GM12874 (cell line): ENCODE data around the gene MGAT4C.

Experiments
- TF ChIP-seq, protein P1 (sequence below): IDR thresholded peaks from 2 replicates; pipeline ENCODE4 v1.5.1; 2011; ENCODE audit warnings: low read depth, mild to moderate bottlenecking, control low read depth, low read length, moderate library complexity; ENCODE audit not compliant: insufficient read depth

The MGAT4C gene

DNA sequence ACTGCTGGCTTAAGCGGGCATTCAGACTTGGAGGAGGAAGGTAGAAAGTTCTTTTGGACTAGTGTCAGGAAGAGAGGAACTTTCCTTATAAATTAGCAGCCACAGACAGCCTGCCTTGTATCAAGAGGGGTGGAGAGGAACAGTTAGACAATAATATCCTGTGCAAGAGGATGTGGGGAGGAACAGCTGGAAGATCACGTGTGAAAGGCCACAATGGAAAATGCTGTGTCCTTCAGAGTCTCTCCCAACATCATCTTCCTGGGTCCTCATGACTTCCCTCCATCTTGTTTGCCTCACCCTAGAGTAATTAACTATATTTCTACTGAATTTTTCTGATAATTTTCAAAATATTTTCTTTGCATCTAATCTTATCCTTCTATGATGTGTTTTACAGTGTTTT is 117.4 kb downstream of the MGAT4C start:
- TF ChIP-seq, protein P1, sequence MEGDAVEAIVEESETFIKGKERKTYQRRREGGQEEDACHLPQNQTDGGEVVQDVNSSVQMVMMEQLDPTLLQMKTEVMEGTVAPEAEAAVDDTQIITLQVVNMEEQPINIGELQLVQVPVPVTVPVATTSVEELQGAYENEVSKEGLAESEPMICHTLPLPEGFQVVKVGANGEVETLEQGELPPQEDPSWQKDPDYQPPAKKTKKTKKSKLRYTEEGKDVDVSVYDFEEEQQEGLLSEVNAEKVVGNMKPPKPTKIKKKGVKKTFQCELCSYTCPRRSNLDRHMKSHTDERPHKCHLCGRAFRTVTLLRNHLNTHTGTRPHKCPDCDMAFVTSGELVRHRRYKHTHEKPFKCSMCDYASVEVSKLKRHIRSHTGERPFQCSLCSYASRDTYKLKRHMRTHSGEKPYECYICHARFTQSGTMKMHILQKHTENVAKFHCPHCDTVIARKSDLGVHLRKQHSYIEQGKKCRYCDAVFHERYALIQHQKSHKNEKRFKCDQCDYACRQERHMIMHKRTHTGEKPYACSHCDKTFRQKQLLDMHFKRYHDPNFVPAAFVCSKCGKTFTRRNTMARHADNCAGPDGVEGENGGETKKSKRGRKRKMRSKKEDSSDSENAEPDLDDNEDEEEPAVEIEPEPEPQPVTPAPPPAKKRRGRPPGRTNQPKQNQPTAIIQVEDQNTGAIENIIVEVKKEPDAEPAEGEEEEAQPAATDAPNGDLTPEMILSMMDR = no peak

GRCh38 chr12:86137936-86138335 is 118.3 kb downstream of the MGAT4C start:
- TF ChIP-seq, protein P1 = no peak

DNA sequence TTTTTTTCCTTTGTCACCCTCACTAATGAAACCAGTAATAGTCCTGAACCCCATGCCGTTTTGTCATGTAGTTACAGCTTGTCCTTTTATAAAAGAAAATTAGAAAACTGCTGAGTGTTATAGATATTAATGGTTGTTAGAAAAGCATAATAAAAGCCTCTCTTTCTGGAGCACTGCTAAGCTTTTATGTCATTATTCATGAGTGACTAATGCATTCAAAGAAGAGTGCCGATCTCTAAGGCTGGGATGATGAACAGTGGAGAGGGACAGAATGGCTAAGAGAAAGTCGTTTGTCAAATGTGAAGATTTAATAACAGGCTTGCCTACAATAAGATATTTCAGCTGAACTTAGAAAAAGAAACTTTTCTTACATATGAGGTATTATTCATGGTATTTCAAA is 121.6 kb downstream of the MGAT4C start:
- TF ChIP-seq, protein P1 = no peak

DNA sequence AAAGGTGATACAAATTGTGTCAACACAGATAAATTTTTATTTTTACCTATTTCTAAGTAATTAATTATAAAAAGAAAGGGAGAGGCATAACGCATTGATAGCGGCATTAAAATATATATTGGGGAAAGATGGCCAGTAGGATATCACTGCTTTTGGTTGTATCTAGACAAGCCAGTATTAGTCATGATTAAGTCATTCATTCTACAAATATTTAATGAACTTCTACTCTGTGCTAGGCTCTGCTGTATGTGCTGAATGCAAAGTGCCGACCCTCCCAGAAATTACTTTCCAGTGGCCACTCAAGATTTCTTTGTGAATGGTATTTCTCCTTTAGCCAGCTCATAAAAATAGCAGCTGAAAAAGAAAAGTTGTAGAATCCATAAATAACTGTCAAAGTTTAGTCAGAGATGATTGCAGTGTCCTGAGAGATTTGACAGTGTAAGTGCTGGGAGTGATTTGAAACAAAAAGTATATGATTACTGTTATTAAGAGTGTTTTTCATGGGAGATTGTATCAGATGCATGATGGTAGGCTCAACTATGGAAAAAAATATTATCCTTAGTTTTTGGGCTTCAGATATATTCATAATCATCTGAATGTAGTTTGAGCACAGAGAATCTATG is 133.2 kb downstream of the MGAT4C start:
- TF ChIP-seq, protein P1 = no peak

GRCh38 chr12:86118161-86118560 is 138.0 kb downstream of the MGAT4C start:
- TF ChIP-seq, protein P1 = no peak

GRCh38 chr12:86117711-86118110 is 138.5 kb downstream of the MGAT4C start:
- TF ChIP-seq, protein P1 = no peak

DNA sequence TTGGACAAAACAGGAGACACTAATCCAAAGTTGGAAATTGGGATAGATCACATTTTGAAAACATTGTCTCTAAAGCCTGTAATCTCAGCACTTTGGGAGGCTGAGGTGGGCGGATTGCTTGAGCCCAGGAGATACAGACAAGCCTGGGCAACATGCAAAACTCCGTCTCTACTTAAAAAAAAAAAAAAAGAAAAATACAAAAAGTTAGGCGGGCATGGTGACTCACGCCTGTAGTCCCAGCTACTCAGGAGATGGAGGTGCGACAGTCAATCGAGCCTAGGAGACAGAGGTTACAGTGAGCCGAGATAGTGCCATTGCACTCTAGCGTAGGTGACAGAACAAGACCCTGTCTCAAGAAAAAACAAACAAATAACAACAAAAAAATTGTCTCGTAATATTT is 152.1 kb downstream of the MGAT4C start:
- TF ChIP-seq, protein P1 = no peak

DNA sequence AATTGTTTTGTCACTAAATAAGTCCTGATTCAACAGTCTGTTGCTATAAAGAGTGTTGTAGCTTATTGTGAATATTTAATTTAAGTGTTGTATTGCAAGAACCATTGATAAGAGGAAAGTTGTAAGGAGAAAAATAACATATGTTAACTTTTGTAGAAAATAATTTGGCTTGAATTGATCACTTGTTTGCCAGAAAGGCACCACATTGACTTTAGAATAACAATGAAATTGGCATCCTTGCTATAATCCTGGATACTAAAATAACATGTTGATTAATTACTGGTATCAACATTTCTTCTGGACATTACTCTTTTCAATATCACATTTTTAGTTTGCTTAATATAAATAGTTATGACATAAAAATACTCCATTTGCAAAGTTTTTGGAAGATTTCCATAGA is 159.0 kb downstream of the MGAT4C start:
- TF ChIP-seq, protein P1 = no peak
